GM18502 (cell line): ENCODE measurements around the gene ABCB9.
"Not testable (repeated sequence)": the region's sequence is repeated elsewhere in the genome, so short reads cannot be mapped to it uniquely, and the experiment has no call there.

Experiments used
- ATAC-seq: cut with Tn5 transposase; IDR thresholded peaks from one replicate; pipeline ENCODE4 v1.9.1; 2021; ENCODE audit warnings: mild to moderate bottlenecking; ENCODE audit not compliant: unreplicated experiment, poor library complexity

Gene ABCB9

DNA sequence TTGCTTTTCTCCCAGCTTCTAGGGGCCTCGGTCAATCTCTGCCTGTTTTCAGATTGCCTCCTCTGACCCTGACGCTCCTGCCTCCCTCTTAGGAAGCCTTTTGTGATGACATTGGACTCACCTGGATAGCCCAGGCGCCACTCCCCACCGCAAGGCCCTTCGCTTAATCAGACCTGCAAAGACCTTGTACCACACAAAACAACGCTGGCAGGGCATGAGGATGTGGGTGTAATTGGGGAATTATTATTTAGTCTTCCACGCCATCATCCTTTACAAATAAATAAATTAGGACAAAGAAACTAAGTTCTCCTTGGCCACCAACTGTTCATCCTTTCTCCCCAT is 62.6 kb downstream of the ABCB9 start:
- no peak for ATAC-seq

DNA sequence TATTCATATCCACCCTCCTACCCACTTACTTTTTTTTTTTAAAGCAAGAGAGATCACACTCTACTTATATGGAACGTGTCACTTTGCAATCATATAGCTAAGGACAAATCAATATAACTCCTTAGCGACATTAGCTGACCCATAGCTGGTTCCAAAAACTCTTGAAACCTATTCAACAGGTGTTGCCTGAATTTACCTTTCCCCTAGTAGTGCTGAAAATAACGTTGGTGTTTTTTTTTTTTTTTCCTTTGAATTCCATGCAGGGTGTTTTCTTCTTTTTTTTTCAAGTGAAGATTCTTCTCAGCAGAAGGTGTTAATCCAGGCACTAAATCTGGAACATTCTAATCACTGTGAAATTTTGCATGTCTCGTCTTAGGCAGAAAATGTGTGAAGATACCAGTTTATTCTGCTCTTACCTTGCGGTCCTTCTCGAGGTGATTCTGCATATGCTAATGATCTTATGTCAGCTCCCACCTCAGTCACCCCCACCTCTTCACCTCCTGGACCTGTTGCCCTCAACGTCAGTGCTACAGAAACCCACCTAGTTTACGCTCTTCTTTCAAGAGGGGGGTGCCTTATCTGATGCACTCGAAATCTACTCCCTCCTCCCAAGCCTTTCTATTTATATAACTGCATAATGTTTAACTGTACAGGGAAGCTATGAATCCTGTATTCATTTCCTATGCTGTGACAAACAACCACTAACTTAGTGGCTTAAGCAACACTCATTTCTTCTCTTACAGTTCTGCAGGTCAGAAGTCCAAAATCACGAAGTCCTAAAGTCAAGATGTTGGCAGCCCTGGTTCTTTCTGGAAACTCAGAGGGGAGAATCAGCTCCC is 63.2 kb downstream of the ABCB9 start:
- no peak for ATAC-seq

DNA sequence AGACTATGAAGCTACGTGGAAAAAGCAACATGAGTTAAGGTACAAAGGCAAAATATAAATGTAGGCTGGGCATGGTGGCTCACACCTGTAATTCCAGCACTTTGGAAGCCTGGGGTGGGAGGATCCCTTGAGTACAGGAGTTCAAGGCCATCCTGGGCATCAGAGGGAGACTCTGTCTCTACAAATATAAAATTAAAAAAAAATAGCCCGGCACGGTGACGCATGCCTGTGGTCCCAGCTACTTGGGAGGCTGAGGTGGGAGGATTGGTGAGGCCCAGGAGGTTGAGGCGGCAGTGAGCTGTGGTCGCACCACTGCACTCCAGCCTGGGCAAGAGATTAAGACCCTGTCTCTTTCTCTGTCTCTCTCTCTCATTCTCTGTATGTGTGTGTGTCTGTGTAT is 66.4 kb downstream of the ABCB9 start:
- ATAC-seq, result no peak

DNA sequence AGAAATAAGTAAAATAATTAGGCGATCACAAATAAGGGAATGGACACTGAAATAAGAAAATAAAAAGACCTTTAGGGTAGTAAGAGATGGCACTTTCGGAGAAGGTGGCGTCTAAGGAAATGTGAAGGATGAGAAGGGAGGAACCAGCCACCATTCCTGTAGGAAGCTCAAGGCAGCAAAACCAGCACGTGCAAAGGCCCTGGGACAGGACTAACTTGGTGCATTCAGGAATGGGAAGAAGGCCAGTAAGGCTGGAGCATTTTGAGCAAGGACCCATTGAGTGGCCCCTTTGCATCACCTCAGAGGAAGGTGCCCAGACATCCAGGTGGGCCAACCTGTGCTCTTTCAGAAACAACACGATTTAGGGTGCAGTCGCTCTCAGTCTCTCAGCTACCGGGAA is 69.6 kb downstream of the ABCB9 start:
- no peak for ATAC-seq

DNA sequence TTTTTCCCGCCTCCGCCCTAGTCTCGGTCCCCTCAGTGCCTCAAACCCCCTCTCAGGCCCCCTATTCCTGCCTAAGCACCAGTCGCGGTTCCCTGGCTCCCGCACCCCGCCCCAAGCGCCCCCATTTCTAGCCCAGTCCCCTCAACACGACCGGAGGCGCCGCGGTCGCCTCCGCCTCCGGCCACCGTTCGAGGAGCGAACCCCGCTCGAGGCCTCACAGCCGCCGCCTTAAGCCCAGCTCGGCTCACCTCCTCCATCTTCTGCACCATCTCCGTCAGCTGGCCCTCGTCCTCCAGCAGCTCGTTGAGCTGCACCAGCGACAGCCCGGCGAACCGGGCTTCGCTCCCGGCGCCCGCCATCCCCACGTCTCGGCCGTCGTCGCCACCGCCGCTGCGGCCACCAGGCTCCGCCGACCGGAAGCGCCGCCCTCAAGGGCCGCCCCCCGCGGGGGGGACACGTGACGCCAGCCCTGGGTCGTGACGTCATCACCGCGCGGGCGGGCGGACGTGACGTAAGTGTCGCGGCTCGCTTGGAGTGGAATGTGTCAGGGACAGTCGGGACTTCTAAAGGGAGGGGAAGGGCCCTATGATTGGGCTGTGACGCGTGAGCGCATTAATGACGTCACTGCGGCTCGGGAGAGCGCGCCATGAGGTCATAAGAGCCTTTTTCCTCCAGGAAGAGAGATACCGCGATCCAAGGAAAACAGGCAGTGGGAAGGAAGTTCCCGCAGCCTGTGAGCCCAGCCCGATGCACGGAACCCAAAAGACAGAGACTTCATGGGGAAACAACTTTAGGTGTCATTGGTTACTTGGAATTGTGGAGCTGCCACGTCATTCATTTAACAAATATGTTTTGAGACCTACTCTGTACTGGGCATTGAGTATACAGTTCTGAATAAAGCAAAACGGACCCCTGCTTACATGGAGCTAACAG is 70.3 kb downstream of the ABCB9 start, which contains the start of gene VPS37B:
Gene VPS37B (minus strand): TSS at position 421 of the 933 bp plus-strand sequence. CDS start 62 bp downstream, at position 359.
- peak; percentile 68 for ATAC-seq

DNA sequence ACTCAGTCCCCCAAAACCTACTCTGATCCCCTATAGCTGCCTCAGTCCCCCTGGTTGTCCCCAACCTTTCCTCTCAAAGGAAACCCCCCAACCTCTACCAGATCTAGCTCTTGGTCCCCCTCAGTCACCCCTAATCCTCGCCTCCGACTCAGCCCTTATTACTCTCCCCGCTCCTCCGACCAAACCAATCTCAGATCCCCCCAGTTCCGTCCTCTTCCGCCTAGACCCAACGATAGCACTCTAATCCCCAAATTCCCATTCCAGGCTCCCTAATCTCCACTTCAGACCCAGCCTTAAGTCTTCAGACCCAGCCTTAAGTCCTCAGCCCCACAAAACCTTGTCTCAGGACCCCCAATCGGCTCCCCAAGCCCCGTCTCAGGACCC is 71.0 kb downstream of the ABCB9 start:
- ATAC-seq, result no peak

DNA sequence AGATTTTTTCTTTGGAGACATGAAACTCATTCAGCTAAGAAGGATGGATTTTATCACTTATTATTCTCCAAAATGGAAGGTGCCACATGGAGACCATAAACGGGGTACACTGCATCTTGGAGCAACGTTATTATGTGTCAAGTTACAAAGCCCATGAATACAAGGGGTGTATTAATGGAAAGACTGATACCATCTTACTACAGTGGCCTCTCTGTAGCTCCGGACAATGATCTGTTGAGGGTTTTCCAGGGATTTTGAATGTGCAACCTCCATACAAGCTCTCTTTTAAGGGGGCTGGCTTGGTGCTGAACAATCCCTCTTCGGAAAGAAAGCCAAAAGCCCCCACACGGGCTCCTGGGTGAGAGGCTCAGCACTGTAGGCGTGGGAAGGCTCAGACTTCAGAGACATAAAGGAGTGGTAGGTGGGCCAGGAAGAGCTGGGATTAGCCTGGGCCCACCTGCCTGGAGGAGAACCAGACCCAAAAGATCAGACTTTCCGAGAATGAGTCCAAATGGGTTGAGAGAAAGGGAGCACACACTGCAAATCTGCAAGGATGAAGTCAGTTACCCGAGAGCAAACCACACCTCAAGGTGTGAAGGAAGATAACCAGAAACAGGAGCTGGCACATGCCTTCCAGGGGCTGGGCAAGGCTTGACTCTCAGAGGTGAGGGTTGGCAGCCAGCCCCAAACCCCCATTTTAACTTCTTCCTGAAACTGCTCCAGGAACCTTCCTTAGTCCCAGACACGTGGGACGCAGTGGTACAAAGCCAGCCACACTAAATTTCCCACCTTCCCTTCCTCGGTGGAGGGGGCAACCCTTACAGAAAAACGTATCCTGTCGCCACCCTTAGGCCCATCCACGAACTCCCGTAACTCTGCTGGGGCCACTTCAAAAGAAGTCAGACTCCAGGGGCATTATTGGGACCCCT is 71.8 kb downstream of the ABCB9 start:
- ATAC-seq, result no peak

DNA sequence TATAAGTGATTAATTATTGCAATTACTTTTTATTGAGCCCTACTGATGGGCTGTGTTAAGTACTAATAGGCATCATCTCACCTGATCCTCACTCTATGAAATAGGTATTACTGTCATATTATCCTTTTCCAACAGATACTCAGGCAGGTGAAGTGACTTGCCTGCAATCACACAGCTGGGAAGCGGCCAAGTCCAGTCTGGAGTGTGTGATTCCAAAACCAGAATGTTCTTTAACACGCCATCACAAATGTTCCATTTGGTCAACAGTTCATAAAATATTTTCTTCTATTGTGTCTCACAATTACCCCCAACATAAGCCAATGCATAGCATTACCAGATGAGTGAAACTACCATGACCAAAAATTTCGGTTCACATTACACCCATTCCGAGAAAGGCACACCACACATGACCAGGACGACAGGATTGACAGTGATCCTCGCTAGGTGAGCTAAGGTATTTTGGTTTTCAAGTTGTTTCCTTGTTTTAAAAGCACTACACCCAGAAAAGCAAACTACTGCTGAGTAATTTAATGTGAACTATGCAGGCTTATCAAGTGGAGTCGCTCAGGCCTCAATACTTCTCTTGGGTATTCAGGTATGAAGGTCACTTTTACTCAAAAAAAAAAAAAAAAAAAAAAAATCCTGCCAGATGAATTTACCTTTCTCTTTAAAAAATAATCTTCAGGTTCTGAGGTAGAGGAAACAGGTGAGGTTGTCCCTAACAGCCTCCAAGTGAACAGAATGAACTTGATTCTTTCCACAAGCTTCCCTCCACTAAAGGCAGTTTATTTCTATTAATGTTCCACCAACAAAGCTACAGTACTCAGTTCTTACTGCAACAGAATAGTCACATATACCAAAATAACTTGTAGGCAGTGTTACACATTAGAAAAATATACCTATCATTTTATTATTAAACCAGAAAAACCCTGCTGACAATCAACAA is 72.8 kb downstream of the ABCB9 start:
- ATAC-seq, result no peak

DNA sequence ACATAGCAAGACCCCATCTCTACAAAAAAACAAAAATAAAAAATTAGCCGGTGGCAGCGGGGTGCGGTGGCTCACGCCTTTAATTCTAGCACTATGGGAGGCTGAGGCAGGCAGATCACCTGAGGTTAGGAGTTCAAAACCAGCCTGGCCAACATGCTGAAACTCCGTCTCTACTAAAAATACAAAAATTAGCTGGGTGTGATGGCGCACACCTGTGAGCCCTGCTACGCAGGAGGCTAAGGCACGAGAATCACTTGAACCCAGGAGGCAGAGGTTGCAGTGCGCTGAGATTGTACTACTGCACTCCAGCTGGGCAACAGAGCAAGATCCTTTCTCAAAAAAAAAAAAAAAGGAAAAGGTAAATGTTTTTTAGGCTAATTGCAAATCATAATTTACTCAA is 73.5 kb downstream of the ABCB9 start:
- not testable (repeated sequence) for ATAC-seq

DNA sequence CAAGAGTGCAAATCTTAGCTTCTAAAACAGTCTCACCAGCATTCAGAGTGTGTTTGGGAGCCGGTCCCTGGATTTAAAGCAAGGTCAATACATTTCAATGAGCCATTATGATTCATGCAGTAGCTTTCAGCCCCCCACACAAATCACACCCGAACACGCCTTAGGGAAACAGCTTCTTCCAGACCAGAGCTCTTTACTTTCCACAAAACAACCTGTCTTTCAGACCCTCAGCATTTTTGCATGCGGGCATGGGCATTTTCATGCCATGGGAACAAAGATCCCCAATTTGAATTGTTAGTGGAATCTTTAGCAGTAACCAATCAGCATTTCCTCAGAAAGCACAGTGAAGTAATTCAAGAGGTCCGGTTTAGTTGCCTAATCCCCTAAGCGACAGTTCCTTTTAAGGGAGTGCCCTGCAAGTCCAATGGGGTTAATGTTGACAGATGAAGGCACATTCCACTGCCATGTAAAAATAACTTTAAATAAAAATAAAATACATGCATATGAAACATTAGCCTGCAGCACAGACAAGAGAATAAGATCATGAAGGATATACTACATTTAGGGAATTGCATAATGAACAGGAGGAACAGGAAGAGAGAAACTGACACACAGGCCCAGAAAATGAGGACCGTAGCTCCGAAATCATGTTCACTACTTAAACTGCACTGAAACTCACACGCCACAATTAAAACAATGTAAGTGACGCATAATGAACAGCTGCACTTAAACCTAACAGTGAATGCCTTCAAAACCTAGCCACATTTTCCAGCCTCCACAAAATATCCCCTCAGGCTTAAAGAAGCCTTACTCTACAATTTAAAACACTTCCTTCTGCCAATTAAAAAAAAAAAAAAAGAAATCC is 74.4 kb downstream of the ABCB9 start:
- no peak for ATAC-seq

DNA sequence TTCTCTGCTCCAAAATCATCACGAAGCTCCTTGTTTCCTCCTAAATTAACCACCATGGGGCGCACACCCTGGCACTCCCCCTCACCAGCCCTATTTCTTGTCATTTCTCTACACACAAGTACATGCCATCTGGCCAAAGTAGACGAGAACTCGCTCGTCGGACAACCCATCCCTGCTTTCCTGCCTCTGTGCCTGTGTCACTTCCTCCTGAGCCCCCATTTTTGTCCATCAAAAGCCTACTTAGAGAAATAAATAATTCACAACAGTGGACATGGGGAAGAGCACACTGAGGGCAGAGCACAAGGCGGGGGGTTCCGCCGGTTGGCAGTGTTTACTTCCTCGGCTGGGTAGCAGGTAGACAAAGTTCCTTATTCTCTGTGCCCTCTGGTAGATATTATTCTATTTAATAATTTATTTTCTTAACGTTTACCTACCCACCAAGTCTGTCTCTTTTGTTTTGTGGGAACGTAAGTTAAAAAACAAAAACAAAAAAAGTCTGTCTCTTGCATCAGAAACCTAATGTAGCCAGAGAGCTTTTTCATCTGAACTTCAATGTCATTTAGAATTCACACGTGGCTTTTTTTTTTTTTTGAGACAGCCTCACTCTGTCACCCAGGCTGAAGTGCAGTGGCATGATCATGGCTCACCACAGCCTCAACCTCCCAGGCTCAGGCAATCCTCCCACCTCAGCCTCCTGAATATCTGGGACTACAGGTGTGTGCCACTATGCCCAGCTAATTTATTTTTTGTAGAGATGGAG is 76.3 kb downstream of the ABCB9 start:
- no peak for ATAC-seq

DNA sequence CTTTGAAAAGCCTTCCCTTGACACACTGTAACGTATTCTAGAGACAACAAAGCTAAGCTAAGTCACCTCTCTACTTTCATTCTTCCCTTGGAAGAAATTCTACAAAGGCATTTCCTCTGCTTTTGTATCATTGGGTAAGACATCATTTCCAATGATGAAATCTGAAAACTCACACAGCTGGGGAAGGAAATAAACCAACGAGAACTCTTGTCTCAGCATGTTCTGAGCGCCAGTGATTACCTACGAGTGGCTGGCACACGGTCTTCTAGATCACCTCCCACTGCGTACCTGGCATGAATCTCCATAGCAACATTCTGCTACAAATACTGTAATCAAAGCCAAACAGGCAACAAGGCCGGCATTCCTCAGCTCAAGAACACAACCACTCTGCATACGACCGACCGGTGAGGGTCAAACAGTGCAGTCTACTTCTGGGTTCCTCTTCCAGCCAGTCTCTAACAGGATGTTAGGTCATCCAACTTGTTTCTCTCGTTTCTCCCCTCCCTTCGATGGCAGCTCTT is 78.0 kb downstream of the ABCB9 start:
- no peak for ATAC-seq

DNA sequence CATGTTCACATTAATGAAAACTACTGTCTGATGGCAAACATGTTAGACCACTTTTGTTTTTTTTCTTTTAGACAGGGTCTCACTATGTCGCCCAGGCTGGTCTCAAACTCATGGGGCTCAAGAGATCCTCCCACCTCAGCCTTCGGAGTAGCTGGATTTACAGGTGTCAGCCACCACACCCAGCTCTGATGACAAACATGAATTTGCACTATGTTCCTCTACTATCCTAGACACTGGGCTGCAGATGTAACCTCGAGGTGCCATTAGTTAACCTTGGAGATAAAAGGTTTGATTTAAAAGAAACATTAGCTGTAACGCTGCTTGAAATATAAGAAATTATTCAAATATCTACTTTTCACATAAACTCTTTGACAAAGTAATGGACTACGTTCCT is 78.4 kb downstream of the ABCB9 start:
- ATAC-seq, result peak; percentile 31

DNA sequence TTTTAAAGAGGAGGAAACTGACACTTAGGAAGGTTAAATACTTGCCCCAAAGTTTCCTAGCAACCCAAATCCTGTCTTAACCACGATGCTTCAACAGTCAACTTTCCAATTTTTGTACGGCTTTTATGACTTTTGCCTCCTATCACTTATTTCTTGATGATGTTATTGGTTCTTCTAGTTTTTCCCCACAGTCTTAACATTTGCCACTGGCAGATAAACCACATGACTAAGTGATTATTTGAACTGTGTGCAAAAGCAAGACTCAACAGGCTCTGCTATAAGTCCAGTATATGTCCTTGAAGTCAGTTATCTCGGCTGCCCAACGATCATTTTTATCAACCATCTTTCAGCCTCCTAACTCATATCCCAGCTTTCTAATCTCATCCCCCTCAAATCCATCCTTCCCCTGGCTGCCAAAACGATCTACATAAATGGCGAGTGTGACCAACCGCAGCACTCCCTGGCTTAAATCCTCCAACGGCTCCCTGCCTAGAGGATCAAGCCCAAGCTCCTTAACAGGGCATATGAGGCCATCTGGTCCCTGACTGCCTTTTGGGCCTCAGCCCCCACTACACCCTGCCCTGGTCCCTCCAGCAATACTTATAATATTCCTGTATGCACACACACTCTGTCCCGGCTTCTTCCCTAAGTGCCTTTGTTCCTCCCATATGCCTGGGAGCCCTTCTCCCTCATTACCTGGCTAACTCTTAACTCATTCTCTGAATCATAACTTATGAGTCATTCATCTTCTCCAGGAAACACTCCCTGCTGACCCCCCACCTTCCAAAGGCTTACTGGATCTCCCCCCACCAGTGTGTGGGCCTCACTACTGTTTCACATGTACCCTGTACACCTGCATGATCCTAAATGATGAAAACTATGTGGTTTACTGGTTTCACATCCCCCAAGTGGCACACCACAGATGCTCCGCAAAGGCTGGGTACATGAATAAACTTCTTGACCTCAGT is 79.1 kb downstream of the ABCB9 start:
- ATAC-seq, result peak; percentile 82

DNA sequence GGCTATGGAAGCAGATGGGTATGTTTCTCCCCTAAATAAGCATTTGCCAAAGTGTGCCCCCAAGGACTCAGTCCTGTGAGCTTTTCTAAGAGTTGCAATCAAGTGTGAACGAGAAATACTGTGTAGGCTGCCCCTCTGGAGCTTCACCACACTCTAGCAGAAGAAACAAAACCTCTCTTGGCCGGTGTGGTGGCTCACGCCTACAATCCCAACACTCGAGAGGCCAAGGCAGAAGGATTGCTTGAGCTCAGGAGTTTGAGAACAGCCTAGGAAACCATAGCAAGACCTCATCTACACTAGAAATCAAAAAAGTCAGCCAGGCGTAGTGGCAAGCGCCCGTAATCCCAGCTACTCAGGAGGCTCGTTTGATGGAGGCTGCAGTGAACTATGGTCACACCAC is 80.1 kb downstream of the ABCB9 start:
- ATAC-seq, result no peak

DNA sequence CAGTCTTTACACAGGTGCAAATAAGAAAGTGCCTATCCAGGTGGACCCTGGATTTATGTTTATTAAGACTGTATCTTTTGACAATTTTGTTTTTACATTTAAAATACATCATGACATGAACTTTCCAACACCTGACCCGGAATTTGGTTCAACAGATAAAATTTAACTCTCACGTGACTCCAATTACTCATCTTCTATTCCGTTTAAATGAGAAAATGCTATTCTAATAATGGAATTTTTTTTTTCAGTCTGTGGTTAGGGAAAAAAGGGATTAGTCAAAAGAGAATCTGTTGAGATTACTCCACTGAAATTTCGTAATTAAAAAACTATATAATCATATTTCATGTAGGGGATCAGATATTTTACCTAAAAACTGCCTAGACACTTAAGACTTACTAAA is 81.4 kb downstream of the ABCB9 start:
- no peak for ATAC-seq
